SK-N-MC (cell line): ENCODE measurements around the gene UNC13A.

Source experiments
- EZH2 ChIP-seq: fragments of 200-600 bp; sonication (generic); IDR thresholded peaks from one replicate; pipeline ENCODE4 v1.6.1; 2017; ENCODE audit warnings: antibody characterized with exemption
- FOXP2 ChIP-seq: optimal IDR thresholded peaks from 2 replicates; pipeline ENCODE3; 2011; ENCODE audit warnings: mild to moderate bottlenecking, moderate library complexity; ENCODE audit not compliant: insufficient read depth; ENCODE audit errors: extremely low read length, control extremely low read depth
- POLR2AphosphoS5 ChIP-seq: IDR thresholded peaks from 2 replicates; pipeline ENCODE4 v1.6.1; 2012; ENCODE audit warnings: mild to moderate bottlenecking, low read depth, low read length, borderline replicate concordance

DNA sequence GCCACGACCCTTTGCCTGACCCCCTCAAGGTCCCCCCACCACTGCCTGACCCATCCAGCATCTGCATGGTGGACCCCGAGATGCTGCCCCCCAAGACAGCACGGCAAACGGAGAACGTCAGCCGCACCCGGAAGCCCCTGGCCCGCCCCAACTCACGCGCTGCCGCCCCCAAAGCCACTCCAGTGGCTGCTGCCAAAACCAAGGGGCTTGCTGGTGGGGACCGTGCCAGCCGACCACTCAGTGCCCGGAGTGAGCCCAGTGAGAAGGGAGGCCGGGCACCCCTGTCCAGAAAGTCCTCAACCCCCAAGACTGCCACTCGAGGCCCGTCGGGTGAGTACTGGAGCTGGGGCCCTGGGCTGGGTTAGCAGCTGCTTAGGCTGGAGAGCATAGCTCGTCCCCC, 39.7 kb upstream of the UNC13A start:
- no peak for TF ChIP-seq POLR2AphosphoS5
- no peak for TF ChIP-seq FOXP2
- TF ChIP-seq EZH2 = no peak
